ENCODE data around the gene CD63. TPM values are rescaled to one million over a fixed set of nuclear protein-coding genes. Genes with fewer than 3 reads are reported as not detected.
A peak's percentile ranks its signal among the peaks of the same experiment; 100 is the strongest.

The CD63 gene
- total and polyA plus RNA-seq, 2 of the 13 experiments (the other 11 are each of a cell fraction or from before 2014, with no cell fraction given): 234 to 277 TPM

DNA sequence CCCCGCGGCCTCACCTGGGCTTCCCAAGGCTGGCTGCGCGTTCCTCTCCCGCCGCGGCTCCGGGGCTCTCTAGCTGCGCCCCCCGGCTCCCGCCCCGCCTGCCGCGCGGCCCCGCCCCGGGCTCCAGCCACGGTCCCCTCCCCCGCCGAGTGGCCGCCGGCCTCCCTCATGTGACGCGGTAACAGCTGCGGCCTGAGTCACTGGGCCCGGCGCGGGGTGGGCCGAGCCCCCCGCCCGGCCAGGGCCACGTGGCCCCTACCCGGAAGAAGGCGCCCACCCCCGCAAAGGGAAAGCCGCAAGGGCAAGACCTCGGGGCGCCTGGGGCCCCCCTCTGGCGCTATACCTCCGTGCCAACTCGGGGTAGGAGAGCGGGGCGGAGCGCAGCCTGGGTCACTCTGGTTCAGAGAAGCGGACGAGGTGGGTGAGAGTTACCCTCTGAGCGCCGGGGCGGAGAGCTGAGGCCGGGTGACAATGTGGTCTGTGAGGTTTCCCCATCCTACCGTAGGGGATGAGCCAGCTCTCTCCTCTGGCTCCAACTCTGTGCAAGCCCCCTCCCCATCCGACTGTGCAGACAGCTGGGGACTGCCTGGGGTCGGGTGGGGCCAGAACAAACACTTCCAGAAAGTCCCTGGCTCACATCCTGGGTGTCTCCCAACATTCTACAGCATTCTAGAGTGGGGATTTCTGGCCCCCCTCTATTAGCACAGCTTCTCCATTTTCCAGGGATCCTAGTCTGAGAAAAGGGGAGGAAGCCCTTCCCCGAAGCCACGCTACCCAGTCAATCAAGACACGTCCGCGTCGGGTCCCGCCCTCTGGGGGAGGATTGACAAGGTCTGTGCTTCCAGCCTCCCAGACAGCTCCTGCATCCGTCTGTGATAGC is at the start of gene CD63 (continued):
- TF ChIP-seq ZNF12 (CRISPR knock-in tag; IDR thresholded peaks at IDR 0.05) (0 out of 2 replicates have a peak, but pooled peaks have one; percentile 30), ZNF337 (CRISPR knock-in tag; IDR thresholded peaks at IDR 0.05; ENCODE audit: borderline replicate concordance, low read depth) (no peak), ZFP90 (CRISPR knock-in tag; IDR thresholded peaks at IDR 0.05; ENCODE audit: borderline replicate concordance) (peak; percentile 77), ZNF225 (CRISPR knock-in tag; IDR thresholded peaks at IDR 0.05) (0 out of 2 replicates have a peak, but pooled peaks have one; percentile 7), ARHGAP35 (CRISPR knock-in tag; IDR thresholded peaks at IDR 0.05; ENCODE audit: borderline replicate concordance) (no peak), CHD2 (IDR thresholded peaks at IDR 0.05; ENCODE audit: low read depth, low read length) (0 out of 2 replicates have a peak, but pooled peaks have one; percentile 27), ZNF570 (CRISPR knock-in tag; IDR thresholded peaks at IDR 0.05; ENCODE audit: borderline replicate concordance) (no peak), ZNF17 (CRISPR knock-in tag; IDR thresholded peaks at IDR 0.05) (no peak), ZNF616 (CRISPR knock-in tag; IDR thresholded peaks at IDR 0.05; ENCODE audit: low read depth) (no peak), ZNF879 (CRISPR knock-in tag; IDR thresholded peaks at IDR 0.05) (no peak), ZNF207 (IDR thresholded peaks at IDR 0.05; ENCODE audit: borderline replicate concordance) (no peak), IRX3 (CRISPR knock-in tag; IDR thresholded peaks at IDR 0.05; ENCODE audit: borderline replicate concordance, low read depth) (no peak), TCF7 (IDR thresholded peaks at IDR 0.05; ENCODE audit: low read depth) (no peak), ERF (CRISPR knock-in tag; IDR thresholded peaks at IDR 0.05) (no peak), SAP130 (CRISPR knock-in tag; IDR thresholded peaks at IDR 0.05; ENCODE audit: low read depth) (peak; percentile 91), FOSL2 (CRISPR knock-in tag; IDR thresholded peaks at IDR 0.05) (peak; percentile 90), ZNF850 (CRISPR knock-in tag; conservative IDR thresholded peaks at IDR 0.05) (no peak), SMAD1 (CRISPR knock-in tag; IDR thresholded peaks at IDR 0.05; ENCODE audit: borderline replicate concordance, low read depth) (0 out of 2 replicates have a peak, but pooled peaks have one; percentile 35), ZNF331 (CRISPR knock-in tag; IDR thresholded peaks at IDR 0.05) (peak; percentile 34; the same call in 1 of the 2 replicates)
- TF ChIP-seq, protein P1, sequence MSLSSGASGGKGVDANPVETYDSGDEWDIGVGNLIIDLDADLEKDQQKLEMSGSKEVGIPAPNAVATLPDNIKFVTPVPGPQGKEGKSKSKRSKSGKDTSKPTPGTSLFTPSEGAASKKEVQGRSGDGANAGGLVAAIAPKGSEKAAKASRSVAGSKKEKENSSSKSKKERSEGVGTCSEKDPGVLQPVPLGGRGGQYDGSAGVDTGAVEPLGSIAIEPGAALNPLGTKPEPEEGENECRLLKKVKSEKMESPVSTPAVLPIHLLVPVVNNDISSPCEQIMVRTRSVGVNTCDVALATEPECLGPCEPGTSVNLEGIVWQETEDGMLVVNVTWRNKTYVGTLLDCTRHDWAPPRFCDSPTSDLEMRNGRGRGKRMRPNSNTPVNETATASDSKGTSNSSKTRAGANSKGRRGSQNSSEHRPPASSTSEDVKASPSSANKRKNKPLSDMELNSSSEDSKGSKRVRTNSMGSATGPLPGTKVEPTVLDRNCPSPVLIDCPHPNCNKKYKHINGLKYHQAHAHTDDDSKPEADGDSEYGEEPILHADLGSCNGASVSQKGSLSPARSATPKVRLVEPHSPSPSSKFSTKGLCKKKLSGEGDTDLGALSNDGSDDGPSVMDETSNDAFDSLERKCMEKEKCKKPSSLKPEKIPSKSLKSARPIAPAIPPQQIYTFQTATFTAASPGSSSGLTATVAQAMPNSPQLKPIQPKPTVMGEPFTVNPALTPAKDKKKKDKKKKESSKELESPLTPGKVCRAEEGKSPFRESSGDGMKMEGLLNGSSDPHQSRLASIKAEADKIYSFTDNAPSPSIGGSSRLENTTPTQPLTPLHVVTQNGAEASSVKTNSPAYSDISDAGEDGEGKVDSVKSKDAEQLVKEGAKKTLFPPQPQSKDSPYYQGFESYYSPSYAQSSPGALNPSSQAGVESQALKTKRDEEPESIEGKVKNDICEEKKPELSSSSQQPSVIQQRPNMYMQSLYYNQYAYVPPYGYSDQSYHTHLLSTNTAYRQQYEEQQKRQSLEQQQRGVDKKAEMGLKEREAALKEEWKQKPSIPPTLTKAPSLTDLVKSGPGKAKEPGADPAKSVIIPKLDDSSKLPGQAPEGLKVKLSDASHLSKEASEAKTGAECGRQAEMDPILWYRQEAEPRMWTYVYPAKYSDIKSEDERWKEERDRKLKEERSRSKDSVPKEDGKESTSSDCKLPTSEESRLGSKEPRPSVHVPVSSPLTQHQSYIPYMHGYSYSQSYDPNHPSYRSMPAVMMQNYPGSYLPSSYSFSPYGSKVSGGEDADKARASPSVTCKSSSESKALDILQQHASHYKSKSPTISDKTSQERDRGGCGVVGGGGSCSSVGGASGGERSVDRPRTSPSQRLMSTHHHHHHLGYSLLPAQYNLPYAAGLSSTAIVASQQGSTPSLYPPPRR (CRISPR knock-in tag; IDR thresholded peaks at IDR 0.05; ENCODE audit: borderline replicate concordance): no peak
- TF ChIP-seq, protein P2, sequence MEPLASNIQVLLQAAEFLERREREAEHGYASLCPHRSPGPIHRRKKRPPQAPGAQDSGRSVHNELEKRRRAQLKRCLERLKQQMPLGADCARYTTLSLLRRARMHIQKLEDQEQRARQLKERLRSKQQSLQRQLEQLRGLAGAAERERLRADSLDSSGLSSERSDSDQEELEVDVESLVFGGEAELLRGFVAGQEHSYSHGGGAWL (CRISPR knock-in tag; IDR thresholded peaks at IDR 0.05): no peak
- TF ChIP-seq, protein P3, sequence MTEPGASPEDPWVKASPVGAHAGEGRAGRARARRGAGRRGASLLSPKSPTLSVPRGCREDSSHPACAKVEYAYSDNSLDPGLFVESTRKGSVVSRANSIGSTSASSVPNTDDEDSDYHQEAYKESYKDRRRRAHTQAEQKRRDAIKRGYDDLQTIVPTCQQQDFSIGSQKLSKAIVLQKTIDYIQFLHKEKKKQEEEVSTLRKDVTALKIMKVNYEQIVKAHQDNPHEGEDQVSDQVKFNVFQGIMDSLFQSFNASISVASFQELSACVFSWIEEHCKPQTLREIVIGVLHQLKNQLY (CRISPR knock-in tag; IDR thresholded peaks at IDR 0.05): no peak

Data from HepG2 (cell line).